ENCODE measurements around the gene DMXL2.
"Not testable (repeated sequence)": the region's sequence is repeated elsewhere in the genome, so short reads cannot be mapped to it uniquely, and the experiment has no call there.

Gene DMXL2

GRCh38 chr15:51622604-51623370, at the start of gene DMXL2:
DMXL2 (minus strand) TSS chr15:51622771; CDS start chr15:51622545, 226 bp downstream.
- DNase-seq = peak; percentile 89 to 91

GRCh38 chr15:51672155-51672687, 49.6 kb upstream of the DMXL2 start:
- DNase-seq = peak in 1 of 2 experiments; percentile 4

GRCh38 chr15:51669381-51669780, 46.8 kb upstream of the DMXL2 start:
- no peak for DNase-seq

- DNase-seq = no peak
These were observed 45.9 kb upstream of the DMXL2 start for GRCh38 chr15:51668446-51668845.

GRCh38 chr15:51667478-51667877, 44.9 kb upstream of the DMXL2 start:
- DNase-seq = no peak

- no peak for DNase-seq
These were observed 38.5 kb upstream of the DMXL2 start for GRCh38 chr15:51661072-51661471.

- no peak for DNase-seq
These were observed 36.1 kb upstream of the DMXL2 start for GRCh38 chr15:51658664-51659063.

GRCh38 chr15:51655401-51656057, 33.0 kb upstream of the DMXL2 start:
- not testable (repeated sequence) for DNase-seq

GRCh38 chr15:51652084-51652668, 29.6 kb upstream of the DMXL2 start:
- no peak for DNase-seq

- peak; percentile 56 to 61 for DNase-seq
These were observed 27.3 kb upstream of the DMXL2 start for GRCh38 chr15:51649659-51650521.

- not testable (repeated sequence) for DNase-seq
These were observed 26.1 kb upstream of the DMXL2 start for GRCh38 chr15:51648643-51649042.

GRCh38 chr15:51648101-51648500, 25.5 kb upstream of the DMXL2 start:
- not testable (repeated sequence) for DNase-seq

GRCh38 chr15:51647128-51647562, 24.6 kb upstream of the DMXL2 start:
- no peak for DNase-seq

- DNase-seq = no peak
These were observed 20.1 kb upstream of the DMXL2 start for GRCh38 chr15:51642696-51643095.

GRCh38 chr15:51641490-51642130, 19.0 kb upstream of the DMXL2 start:
- no peak for DNase-seq

- no peak for DNase-seq
These were observed 12.1 kb upstream of the DMXL2 start for GRCh38 chr15:51634591-51635198.

GRCh38 chr15:51629612-51630011, 7.0 kb upstream of the DMXL2 start:
- no peak for DNase-seq

- DNase-seq = no peak
These were observed 2.7 kb upstream of the DMXL2 start for GRCh38 chr15:51625236-51625635.

- no peak for DNase-seq
These were observed 1.5 kb upstream of the DMXL2 start for GRCh38 chr15:51624022-51624421.

GRCh38 chr15:51623386-51623938, 891 bp upstream of the DMXL2 start:
- no peak for DNase-seq

GRCh38 chr15:51621936-51622603, 501 bp downstream of the DMXL2 start:
- DNase-seq = peak; percentile 38 to 64
